Measurements from ENCODE around the gene SOCS7. TPM values are rescaled to one million over a fixed set of nuclear protein-coding genes. Genes with fewer than 3 reads are reported as not detected.
"Not testable (repeated sequence)": the region's sequence is repeated elsewhere in the genome, so short reads cannot be mapped to it uniquely, and the experiment has no call there.

SOCS7 gene
- polyA plus RNA-seq, 3 donors = 0.14 to 13.2 (median 0.15) TPM

DNA sequence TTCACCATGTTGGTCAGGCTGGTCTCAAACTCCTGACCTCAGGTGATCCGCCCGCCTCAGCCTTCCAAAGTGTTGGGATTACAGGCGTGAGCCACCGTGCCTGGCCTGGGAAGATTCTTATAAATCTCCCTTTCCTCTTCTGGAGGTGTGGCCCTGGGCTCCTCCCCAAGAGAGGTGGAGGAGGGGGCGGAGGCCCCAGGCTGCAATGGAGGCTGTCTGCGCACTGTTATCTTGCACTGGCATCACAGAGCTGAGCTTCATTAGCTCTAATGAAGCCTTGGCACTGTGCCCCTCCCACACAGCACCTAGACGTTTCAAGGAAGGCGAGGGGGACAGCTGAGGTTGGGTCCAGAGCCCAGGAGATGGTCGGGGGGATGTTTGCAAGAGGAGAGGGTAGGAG is 84.2 kb downstream of the SOCS7 start:
- no peaks in the 10 kb centered on the region for H3K9me3 Mint-ChIP-seq
- Histone ChIP-seq H3K4me1 (ENCODE audit: control insufficient read depth in 1 of 2, insufficient read depth in 2 of 2, low read length in 2 of 2) (no peaks in the 10 kb centered on the region), H3K27me3 (ENCODE audit: control insufficient read depth in 2 of 2, insufficient read depth in 2 of 2, low read length in 2 of 2) (no peaks in the 10 kb centered on the region), H3K27ac (ENCODE audit: low read depth in 1 of 2, low read length in 2 of 2) (no peak overlapping the region), H3K36me3 (replicated peaks in 1 of 2; ENCODE audit: control insufficient read depth in 1 of 2, insufficient read depth in 2 of 2, low read length in 2 of 2) (no peaks in the 10 kb centered on the region), H2AFZ (ENCODE audit: insufficient read depth, low read depth, low read length, poor library complexity, severe bottlenecking) (no peak overlapping the region), H4K20me1 (ENCODE audit: insufficient read depth, low read length) (no peaks in the 10 kb centered on the region), H3K4me3 (replicated peaks in 1 of 3; ENCODE audit: low read depth in 2 of 3, low read length in 3 of 3) (no peak overlapping the region), H3K9me3 (replicated peaks in 1 of 2; ENCODE audit: control insufficient read depth in 1 of 2, insufficient read depth in 1 of 2, low read length in 2 of 2) (no peaks in the 10 kb centered on the region), H3K79me2 (ENCODE audit: insufficient read depth, low read length) (no peaks in the 10 kb centered on the region), H3K9ac (ENCODE audit: insufficient read depth, low read length, poor library complexity, severe bottlenecking) (no peak overlapping the region), H3K4me2 (replicated peaks; ENCODE audit: extremely low read depth, low read length, poor library complexity, severe bottlenecking) (no peak overlapping the region)
- no peak overlapping the region for H3K4me3 Mint-ChIP-seq
- no peaks in the 10 kb centered on the region for H3K4me1 Mint-ChIP-seq
- DNase-seq = no peak
- peaks cover 0 to 4% (median 2%) of the 10 kb centered on the region in 3 donors for H3K27me3 Mint-ChIP-seq (ENCODE audit: low read depth in 3 of 3)
- TF ChIP-seq, protein P1, sequence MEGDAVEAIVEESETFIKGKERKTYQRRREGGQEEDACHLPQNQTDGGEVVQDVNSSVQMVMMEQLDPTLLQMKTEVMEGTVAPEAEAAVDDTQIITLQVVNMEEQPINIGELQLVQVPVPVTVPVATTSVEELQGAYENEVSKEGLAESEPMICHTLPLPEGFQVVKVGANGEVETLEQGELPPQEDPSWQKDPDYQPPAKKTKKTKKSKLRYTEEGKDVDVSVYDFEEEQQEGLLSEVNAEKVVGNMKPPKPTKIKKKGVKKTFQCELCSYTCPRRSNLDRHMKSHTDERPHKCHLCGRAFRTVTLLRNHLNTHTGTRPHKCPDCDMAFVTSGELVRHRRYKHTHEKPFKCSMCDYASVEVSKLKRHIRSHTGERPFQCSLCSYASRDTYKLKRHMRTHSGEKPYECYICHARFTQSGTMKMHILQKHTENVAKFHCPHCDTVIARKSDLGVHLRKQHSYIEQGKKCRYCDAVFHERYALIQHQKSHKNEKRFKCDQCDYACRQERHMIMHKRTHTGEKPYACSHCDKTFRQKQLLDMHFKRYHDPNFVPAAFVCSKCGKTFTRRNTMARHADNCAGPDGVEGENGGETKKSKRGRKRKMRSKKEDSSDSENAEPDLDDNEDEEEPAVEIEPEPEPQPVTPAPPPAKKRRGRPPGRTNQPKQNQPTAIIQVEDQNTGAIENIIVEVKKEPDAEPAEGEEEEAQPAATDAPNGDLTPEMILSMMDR (IDR thresholded peaks at IDR 0.05) = no peak
- intact Hi-C loops (cut with micrococcal nuclease) = no loop called here
- H3K36me3 Mint-ChIP-seq = no peaks in the 10 kb centered on the region
- H3K27ac Mint-ChIP-seq = no peak overlapping the region
- WGBS (ENCODE audit: insufficient coverage) = 70% methylated on average over 2 of the region's 9 CpGs

DNA sequence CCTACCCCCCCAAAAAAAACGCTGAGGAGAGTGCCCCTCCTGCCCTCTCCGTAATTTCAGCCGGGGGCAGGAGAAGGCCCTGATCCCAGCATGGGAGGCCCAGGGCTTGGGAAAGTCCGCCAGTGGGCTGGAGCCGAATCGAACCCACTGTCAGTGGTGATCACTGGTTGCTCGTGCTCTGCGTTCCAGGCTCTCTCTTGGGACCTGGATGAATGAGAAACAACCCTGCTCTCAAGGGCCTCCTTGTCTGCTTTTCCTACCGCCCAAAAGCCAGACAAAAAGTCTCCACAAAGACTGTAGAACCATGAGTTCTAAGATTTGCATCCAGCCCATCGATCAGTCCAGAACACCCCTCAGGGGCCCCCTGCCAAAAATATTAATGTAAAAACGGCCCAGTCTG is 84.7 kb downstream of the SOCS7 start:
- Mint-ChIP-seq H3K27me3 (ENCODE audit: low read depth in 3 of 3) (peaks cover 0 to 4% (median 2%) of the 10 kb centered on the region in 3 donors), H3K9me3 (no peaks in the 10 kb centered on the region), H3K27ac (no peak overlapping the region), H3K4me1 (no peaks in the 10 kb centered on the region), H3K4me3 (no peak overlapping the region), H3K36me3 (no peaks in the 10 kb centered on the region)
- no peaks in the 10 kb centered on the region for H4K20me1 ChIP-seq (ENCODE audit: insufficient read depth, low read length)
- no peaks in the 10 kb centered on the region for H3K9me3 ChIP-seq (replicated peaks in 1 of 2; ENCODE audit: control insufficient read depth in 1 of 2, insufficient read depth in 1 of 2, low read length in 2 of 2)
- no peaks in the 10 kb centered on the region for H3K36me3 ChIP-seq (replicated peaks in 1 of 2; ENCODE audit: control insufficient read depth in 1 of 2, insufficient read depth in 2 of 2, low read length in 2 of 2)
- H3K4me2 ChIP-seq (replicated peaks; ENCODE audit: extremely low read depth, low read length, poor library complexity, severe bottlenecking) = no peak overlapping the region
- TF ChIP-seq, protein P1 (IDR thresholded peaks at IDR 0.05) = no peak
- H3K27ac ChIP-seq (ENCODE audit: low read depth in 1 of 2, low read length in 2 of 2) = no peak overlapping the region
- H3K27me3 ChIP-seq (ENCODE audit: control insufficient read depth in 2 of 2, insufficient read depth in 2 of 2, low read length in 2 of 2) = no peaks in the 10 kb centered on the region
- no peak overlapping the region for H2AFZ ChIP-seq (ENCODE audit: insufficient read depth, low read depth, low read length, poor library complexity, severe bottlenecking)
- no peak for DNase-seq
- WGBS (ENCODE audit: insufficient coverage) = 87% methylated on average over 9 of the region's 11 CpGs
- no peaks in the 10 kb centered on the region for H3K4me1 ChIP-seq (ENCODE audit: control insufficient read depth in 1 of 2, insufficient read depth in 2 of 2, low read length in 2 of 2)
- intact Hi-C loops (cut with micrococcal nuclease) = no loop called here
- H3K4me3 ChIP-seq (replicated peaks in 1 of 3; ENCODE audit: low read depth in 2 of 3, low read length in 3 of 3) = no peak overlapping the region
- H3K79me2 ChIP-seq (ENCODE audit: insufficient read depth, low read length) = no peaks in the 10 kb centered on the region
- no peak overlapping the region for H3K9ac ChIP-seq (ENCODE audit: insufficient read depth, low read length, poor library complexity, severe bottlenecking)

DNA sequence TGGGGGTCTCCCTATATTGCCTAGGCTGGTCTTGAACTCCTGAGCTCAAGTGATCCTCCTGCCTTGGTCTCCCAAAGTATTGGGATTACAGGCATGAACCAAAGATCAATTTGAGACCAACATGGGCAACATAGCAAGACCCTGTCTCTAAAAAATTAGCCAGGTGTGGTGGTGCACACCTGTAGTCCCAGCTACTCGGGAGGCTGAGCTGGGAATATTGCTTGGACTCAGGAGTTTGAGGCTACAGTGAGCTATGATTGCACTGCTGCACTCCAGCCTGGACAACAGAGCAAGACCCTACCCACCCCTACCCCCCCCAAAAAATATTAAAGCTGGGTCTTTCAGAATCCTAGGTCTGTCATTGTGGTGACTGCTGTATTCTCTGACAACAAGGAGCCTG is 85.7 kb downstream of the SOCS7 start:
- intact Hi-C loops (cut with micrococcal nuclease); H3K4me2 ChIP-seq (replicated peaks; ENCODE audit: extremely low read depth, low read length, poor library complexity, severe bottlenecking); H3K9me3 Mint-ChIP-seq; H3K27me3 Mint-ChIP-seq (ENCODE audit: low read depth in 3 of 3); H3K4me1 ChIP-seq (ENCODE audit: control insufficient read depth in 1 of 2, insufficient read depth in 2 of 2, low read length in 2 of 2); H2AFZ ChIP-seq (ENCODE audit: insufficient read depth, low read depth, low read length, poor library complexity, severe bottlenecking); H3K79me2 ChIP-seq (ENCODE audit: insufficient read depth, low read length); H3K27me3 ChIP-seq (ENCODE audit: control insufficient read depth in 2 of 2, insufficient read depth in 2 of 2, low read length in 2 of 2); DNase-seq; H4K20me1 ChIP-seq (ENCODE audit: insufficient read depth, low read length); H3K9me3 ChIP-seq (replicated peaks in 1 of 2; ENCODE audit: control insufficient read depth in 1 of 2, insufficient read depth in 1 of 2, low read length in 2 of 2); H3K9ac ChIP-seq (ENCODE audit: insufficient read depth, low read length, poor library complexity, severe bottlenecking); H3K4me3 ChIP-seq (replicated peaks in 1 of 3; ENCODE audit: low read depth in 2 of 3, low read length in 3 of 3); H3K4me3 Mint-ChIP-seq; H3K36me3 Mint-ChIP-seq; H3K27ac Mint-ChIP-seq; H3K36me3 ChIP-seq (replicated peaks in 1 of 2; ENCODE audit: control insufficient read depth in 1 of 2, insufficient read depth in 2 of 2, low read length in 2 of 2); H3K4me1 Mint-ChIP-seq; H3K27ac ChIP-seq (ENCODE audit: low read depth in 1 of 2, low read length in 2 of 2): not testable (repeated sequence)
- WGBS (ENCODE audit: insufficient coverage) = no CpG with 5 or more reads among the region's 1 CpG
